NB4 (cell line): ENCODE measurements around the gene NFU1.

Experiments used
- CTCF ChIP-seq: IDR thresholded peaks from one replicate; pipeline ENCODE4 v1.5.1; 2012; ENCODE audit warnings: low read depth, low read length
- MAX ChIP-seq: IDR thresholded peaks from 2 replicates; pipeline ENCODE4 v1.6.1; 2011; ENCODE audit warnings: low read depth, low read length
- POLR2A ChIP-seq: IDR thresholded peaks from 2 replicates; pipeline ENCODE4 v1.6.1; 2011; ENCODE audit warnings: mild to moderate bottlenecking; ENCODE audit not compliant: insufficient read length; ENCODE audit errors: extremely low read depth

GRCh38 chr2:69359371-69359770, 77.9 kb downstream of the NFU1 start:
- no peak for TF ChIP-seq CTCF
- TF ChIP-seq POLR2A: no peak
- no peak for TF ChIP-seq MAX
